SK-N-SH (cell line): ENCODE measurements around the gene TPRG1L. TPM values are rescaled to one million over a fixed set of nuclear protein-coding genes. Genes with fewer than 3 reads are reported as not detected.

Experiments
- CTCF ChIA-PET: fragments of 300-600, 350-600 bp; formaldehyde crosslinking; extraction: SDS; loops from one replicate; lab custom pipeline; 2021; lab: Yijun Ruan, JAX
- POLR2A ChIA-PET: fragments of 350-600 bp; sonication (Branson Sonifier 250); formaldehyde crosslinking; extraction: SDS; loops from one replicate; lab custom pipeline; 2020; ENCODE audit warnings: antibody characterized with exemption, inconsistent platforms; lab: Yijun Ruan, JAX
- DNase-seq: peaks from one replicate; pipeline ENCODE4 v3.0.0; 2012
- H2AFZ ChIP-seq: fragments of 200-600 bp; sonication (generic); 2 replicates; pipeline ENCODE4 v1.8.1; 2016; ENCODE audit warnings: antibody characterized with exemption, mild to moderate bottlenecking, low read depth
- H3F3A ChIP-seq: fragments of 200-600 bp; sonication (generic); replicated peaks from 2 replicates; pipeline ENCODE3; 2016; ENCODE audit warnings: antibody characterized with exemption, mild to moderate bottlenecking; ENCODE audit not compliant: insufficient read depth
- H3K27ac ChIP-seq, 2 experiments: fragments of 200-500 bp in 1 of 2; fragments of 200-600 bp in 1 of 2; sonication (Bioruptor generic) in 1 of 2; sonication (generic), shearing (Covaris generic) in 1 of 2; 2 replicates each; pipeline versions ENCODE4 v1.5.1 to v1.6.1; 2014 to 2016; ENCODE audit warnings: low read depth in 2 of 2, inconsistent platforms in 1 of 2, low read length in 1 of 2, mild to moderate bottlenecking in 1 of 2, mixed read lengths in 1 of 2
- H3K27me3 ChIP-seq: fragments of 200-600 bp; sonication (generic), shearing (Covaris generic); 2 replicates; pipeline ENCODE4 v1.6.1; 2016; ENCODE audit warnings: mixed run types; ENCODE audit not compliant: insufficient read depth
- H3K36me3 ChIP-seq, 2 experiments: fragments of 200-500 bp in 1 of 2; fragments of 200-600 bp in 1 of 2; sonication (Bioruptor generic) in 1 of 2; sonication (generic) in 1 of 2; replicated peaks in 1 of 2; 2 replicates each; pipeline versions ENCODE3 to v1.5.1; 2014 to 2016; ENCODE audit warnings: low read length in 1 of 2, mild to moderate bottlenecking in 1 of 2; ENCODE audit not compliant: insufficient read depth in 2 of 2, control insufficient read depth in 1 of 2
- H3K4me1 ChIP-seq, 2 experiments: fragments of 200-500 bp in 1 of 2; fragments of 200-600 bp in 1 of 2; sonication (Bioruptor generic) in 1 of 2; sonication (generic), shearing (Covaris generic) in 1 of 2; 2 replicates each; pipeline versions ENCODE4 v1.5.1 to v1.6.1; 2014 to 2016; ENCODE audit warnings: low read depth in 1 of 2, low read length in 1 of 2, mixed run types in 1 of 2; ENCODE audit not compliant: insufficient read depth in 2 of 2, control insufficient read depth in 1 of 2
- H3K4me2 ChIP-seq: fragments of 200-600 bp; sonication (generic), shearing (Covaris generic); 2 replicates; pipeline ENCODE4 v1.6.1; 2017; ENCODE audit warnings: mixed run types
- H3K4me3 ChIP-seq, 2 experiments: fragments of 200-500 bp in 1 of 2; fragments of 200-600 bp in 1 of 2; sonication (Bioruptor generic) in 1 of 2; sonication (generic), shearing (Covaris generic) in 1 of 2; 2 replicates each; pipeline versions ENCODE4 v1.5.1 to v1.8.1; 2014 to 2016; ENCODE audit warnings: low read depth in 2 of 2, inconsistent platforms in 1 of 2, low read length in 1 of 2, mild to moderate bottlenecking in 1 of 2, mixed read lengths in 1 of 2, moderate library complexity in 1 of 2
- H3K79me2 ChIP-seq: fragments of 200-600 bp; sonication (generic); 2 replicates; pipeline ENCODE4 v1.8.1; 2017; ENCODE audit warnings: mild to moderate bottlenecking; ENCODE audit not compliant: insufficient read depth
- H3K9ac ChIP-seq: fragments of 200-600 bp; sonication (generic); 2 replicates; pipeline ENCODE4 v1.6.1; 2017; ENCODE audit warnings: mixed run types
- H3K9me2 ChIP-seq: fragments of 200-600 bp; sonication (generic); 2 replicates; pipeline ENCODE4 v1.6.1; 2017; ENCODE audit warnings: mixed run types
- H3K9me3 ChIP-seq: fragments of 200-600 bp; sonication (generic); 2 replicates; pipeline ENCODE4 v1.6.1; 2017; ENCODE audit warnings: mixed run types, mild to moderate bottlenecking, moderate library complexity
- H4K20me1 ChIP-seq: fragments of 200-600 bp; sonication (generic); 2 replicates; pipeline ENCODE4 v1.6.1; 2017; ENCODE audit warnings: mild to moderate bottlenecking, mixed run types; ENCODE audit not compliant: insufficient read depth
- EZH2phosphoT487 ChIP-seq: fragments of 200-600 bp; sonication (generic); IDR thresholded peaks from 2 replicates; pipeline ENCODE4 v1.6.1; 2017; ENCODE audit warnings: low read depth, mixed run types, mild to moderate bottlenecking, antibody characterized with exemption, moderate library complexity, borderline replicate concordance
- FOXJ3 ChIP-seq: sonication (generic); formaldehyde crosslinking; IDR thresholded peaks from 2 replicates; pipeline ENCODE4 v1.5.1; 2020; ENCODE audit warnings: mild to moderate bottlenecking, missing genetic modification reagents
- GABPA ChIP-seq: IDR thresholded peaks from 2 replicates; pipeline ENCODE4 v1.4.0; 2012; ENCODE audit warnings: low read depth, mild to moderate bottlenecking
- IRF3 ChIP-seq: fragments of 150-350 bp; IDR thresholded peaks from 2 replicates; pipeline ENCODE4 v1.6.1; 2016; ENCODE audit warnings: mild to moderate bottlenecking, low read depth, low read length
- JUND ChIP-seq: IDR thresholded peaks from 2 replicates; pipeline ENCODE4 v1.4.0; 2012
- MAX ChIP-seq: IDR thresholded peaks from 2 replicates; pipeline ENCODE4 v1.4.0; 2012; ENCODE audit warnings: low read depth
- MEF2A ChIP-seq: IDR thresholded peaks from 2 replicates; pipeline ENCODE4 v1.4.0; 2012; ENCODE audit warnings: low read depth, borderline replicate concordance
- REST ChIP-seq: IDR thresholded peaks from 2 replicates; pipeline ENCODE4 v1.6.1; 2012; ENCODE audit warnings: mild to moderate bottlenecking, low read depth, low read length, moderate library complexity
- RFX5 ChIP-seq: IDR thresholded peaks from 2 replicates; pipeline ENCODE4 v1.6.1; 2012; ENCODE audit warnings: mild to moderate bottlenecking, improper control_type of control experiment, low read length
- RXRA ChIP-seq: IDR thresholded peaks from 2 replicates; pipeline ENCODE4 v1.4.0; 2012; ENCODE audit warnings: low read depth, mild to moderate bottlenecking, borderline replicate concordance
- SIN3A ChIP-seq: IDR thresholded peaks from 2 replicates; pipeline ENCODE4 v1.6.1; 2012; ENCODE audit warnings: low read depth, mild to moderate bottlenecking, low read length, moderate library complexity, borderline replicate concordance
- SMC3 ChIP-seq: IDR thresholded peaks from 2 replicates; pipeline ENCODE4 v1.6.1; 2012; ENCODE audit warnings: low read depth, low read length, improper control_type of control experiment
- USF1 ChIP-seq: IDR thresholded peaks from 2 replicates; pipeline ENCODE4 v1.4.0; 2012; ENCODE audit warnings: low read depth, borderline replicate concordance
- ZBTB33 ChIP-seq: IDR thresholded peaks from 2 replicates; pipeline ENCODE4 v1.4.0; 2012; ENCODE audit warnings: low read depth, borderline replicate concordance
- WGBS: methylation state at CpG from one replicate; pipeline ENCODE4 v1.1.6; 2017; ENCODE audit warnings: low lambda C conversion rate; 5-methylcytosine and 5-hydroxymethylcytosine counted together
- polyA plus RNA-seq, 3 experiments: library from polyadenylated mRNA; depleted of rRNA; stranded (reverse); fragments of >200 nt; gene quantifications; 2 replicates each; pipeline ENCODE4 v1.2.3, GENCODE V29; 2012

The TPRG1L gene
- polyA plus RNA-seq, 1 of the 3 experiments (the other 2 are of a cell fraction) = 25.9 TPM

- Histone ChIP-seq H3F3A (no peaks in the 10 kb centered on the region), H3K27me3 (peaks cover 4% of the 10 kb centered on the region; the same call in 1 of the 2 replicates), H3K4me3 (no peak overlapping the region), H3K4me2 (no peak overlapping the region), H2AFZ (no peak overlapping the region), H3K9ac (no peak overlapping the region), H3K4me1 (peaks cover 0 to 3% of the 10 kb centered on the region in 2 experiments; a peak in 1 of 4 replicates), H3K27ac (no peak overlapping the region), H3K9me2 (no peaks in the 10 kb centered on the region), H3K36me3 (no peaks in the 10 kb centered on the region), H4K20me1 (no peaks in the 10 kb centered on the region), H3K79me2 (no peaks in the 10 kb centered on the region), H3K9me3 (no peaks in the 10 kb centered on the region)
- no peak for DNase-seq
- POLR2A ChIA-PET = no interaction called here
- TF ChIP-seq ZBTB33 = no peak
- CTCF ChIA-PET = interaction anchor here (1.2 to 2.5 kb wide), 2 partner anchors 10 to 65 kb away, joined by 4 to 13 read pairs; no protein-coding TSS in a partner anchor
- WGBS = 84% methylated on average over 13 of the region's 15 CpGs
Measured at GRCh38 chr1:3659093-3659492, 34.3 kb downstream of the TPRG1L start.

- H4K20me1 ChIP-seq = no peaks in the 10 kb centered on the region
- WGBS = 38% methylated on average over 2 of the region's 2 CpGs
- H3K9ac ChIP-seq = no peak overlapping the region
- no peaks in the 10 kb centered on the region for H3K36me3 ChIP-seq
- H3K4me1 ChIP-seq = peaks cover 0 to 3% of the 10 kb centered on the region in 2 experiments; a peak in 1 of 4 replicates
- no peaks in the 10 kb centered on the region for H3K79me2 ChIP-seq
- no peaks in the 10 kb centered on the region for H3K9me3 ChIP-seq
- no peak for DNase-seq
- no peak overlapping the region for H3K4me3 ChIP-seq
- H3K27ac ChIP-seq = no peak overlapping the region
- H3K9me2 ChIP-seq = no peaks in the 10 kb centered on the region
- H3K4me2 ChIP-seq = no peak overlapping the region
- TF ChIP-seq RXRA (no peak), JUND (no peak), SMC3 (no peak), RFX5 (no peak), EZH2phosphoT487 (no peak), MEF2A (no peak), SIN3A (no peak), GABPA (no peak), IRF3 (no peak), MAX (no peak), REST (no peak), FOXJ3 (CRISPR knock-in tag) (no peak), USF1 (no peak)
- H3K27me3 ChIP-seq = peaks cover 4% of the 10 kb centered on the region; the same call in 1 of the 2 replicates
- no peaks in the 10 kb centered on the region for H3F3A ChIP-seq
- ChIA-PET POLR2A (no interaction called here), CTCF (interaction anchor here (0.6 to 2.5 kb wide), 2 partner anchors 64 to 174 kb away, joined by 3 to 13 read pairs; no protein-coding TSS in a partner anchor)
- no peak overlapping the region for H2AFZ ChIP-seq
Measured at GRCh38 chr1:3660704-3661103, 35.9 kb downstream of the TPRG1L start.
